ENCODE measurements around the gene EFNA4. TPM values are rescaled to one million over a fixed set of nuclear protein-coding genes. Genes with fewer than 3 reads are reported as not detected.

The EFNA4 gene
- total and polyA plus RNA-seq, 2 of the 4 experiments (the other 2 are of a cell fraction), result 3.8 to 11.8 TPM

DNA sequence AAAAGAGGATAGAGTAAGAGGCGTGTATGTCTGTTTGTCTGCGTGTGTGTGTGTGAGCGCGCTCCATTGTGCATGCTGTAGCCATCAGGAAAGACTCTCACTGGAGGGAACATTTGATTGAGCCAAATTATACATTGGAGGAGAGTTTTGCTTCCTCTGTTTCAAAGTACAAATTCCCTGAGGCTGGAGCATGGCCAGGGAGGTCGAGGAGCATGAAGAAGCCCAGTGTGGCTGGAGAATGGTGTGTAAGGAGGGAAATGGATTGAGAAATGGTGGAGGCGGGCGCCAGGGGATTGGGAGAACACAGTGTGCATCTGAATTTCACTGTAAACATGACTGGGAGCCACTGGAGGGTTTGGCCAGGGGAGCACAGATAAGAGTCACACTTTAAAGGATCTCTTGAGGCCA lies 42.1 kb downstream of the EFNA4 start:
- H2BK5ac ChIP-seq (ENCODE audit: low read depth, low read length, poor library complexity, severe bottlenecking), result no peak overlapping the region
- DNase-seq (no peak), ATAC-seq (ENCODE audit: low read depth) (no peak)
- no peak overlapping the region for H3K4me3 ChIP-seq (ENCODE audit: insufficient read depth, low read depth, low read length)
- H3K27ac ChIP-seq (ENCODE audit: insufficient read depth, low read length), result no peak overlapping the region
- TF ChIP-seq, protein P1, sequence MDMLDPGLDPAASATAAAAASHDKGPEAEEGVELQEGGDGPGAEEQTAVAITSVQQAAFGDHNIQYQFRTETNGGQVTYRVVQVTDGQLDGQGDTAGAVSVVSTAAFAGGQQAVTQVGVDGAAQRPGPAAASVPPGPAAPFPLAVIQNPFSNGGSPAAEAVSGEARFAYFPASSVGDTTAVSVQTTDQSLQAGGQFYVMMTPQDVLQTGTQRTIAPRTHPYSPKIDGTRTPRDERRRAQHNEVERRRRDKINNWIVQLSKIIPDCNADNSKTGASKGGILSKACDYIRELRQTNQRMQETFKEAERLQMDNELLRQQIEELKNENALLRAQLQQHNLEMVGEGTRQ (IDR thresholded peaks at IDR 0.05; ENCODE audit: low read depth, low read length), result no peak
- no peak for TF ChIP-seq POLR2A (IDR thresholded peaks at IDR 0.05; ENCODE audit: low read depth, low read length)
- H2BK120ac ChIP-seq (ENCODE audit: low read depth, low read length), result no peak overlapping the region
- no peak overlapping the region for H3K4me2 ChIP-seq (ENCODE audit: low read depth, low read length)
- no peak overlapping the region for H2AK5ac ChIP-seq (ENCODE audit: low read depth, low read length)
- no peak overlapping the region for H3K9ac ChIP-seq (ENCODE audit: low read depth, low read length)
- H3K9me3 ChIP-seq (ENCODE audit: control insufficient read depth, insufficient read depth, low read length), result no peaks in the 10 kb centered on the region
- no peaks in the 10 kb centered on the region for H3K9me1 ChIP-seq (ENCODE audit: insufficient read depth, low read length)
- intact Hi-C loops (cut with micrococcal nuclease), result no loop called here
- no peak overlapping the region for H2BK15ac ChIP-seq (ENCODE audit: low read depth, low read length)
- H3K23ac ChIP-seq (ENCODE audit: low read depth, low read length), result no peak overlapping the region
- H4K91ac ChIP-seq (ENCODE audit: insufficient read depth, low read depth, low read length), result no peak overlapping the region
- BruUV-seq (replicated peaks), result no TSS peak
- H3K18ac ChIP-seq (ENCODE audit: low read depth, low read length), result no peak overlapping the region
- H4K5ac ChIP-seq (ENCODE audit: low read depth, low read length), result no peak overlapping the region
- 0% methylated on average over 1 of the region's 7 CpGs; no CpG with 5 or more reads in 1 of the 2 experiments for WGBS, 2 experiments (ENCODE audit: extremely low coverage in 2 of 2, insufficient read length in 1 of 2)
- no peak overlapping the region for H2AFZ ChIP-seq (replicated peaks; ENCODE audit: low read length, poor library complexity)
- no peaks in the 10 kb centered on the region for H3K79me1 ChIP-seq (ENCODE audit: low read depth in 1 of 2, low read length in 2 of 2)
- no peaks in the 10 kb centered on the region for H4K20me1 ChIP-seq (ENCODE audit: insufficient read depth, low read length)
- no peak overlapping the region for H3K4ac ChIP-seq (ENCODE audit: low read depth, low read length)
- H2BK20ac ChIP-seq (ENCODE audit: low read depth, low read length), result no peak overlapping the region
- in situ Hi-C loops (cut with MboI; ENCODE audit: low sequenced_read_pairs), result no loop called here
- H3K56ac ChIP-seq (ENCODE audit: extremely low read depth, insufficient read depth, low read length), result no peak overlapping the region
- ChIA-PET POLR2A (ENCODE audit: unreplicated experiment) (no interaction called here), CTCF (interaction anchor here (1.3 kb wide), 1 partner anchor 14 kb away, joined by 4 read pairs; no protein-coding TSS in a partner anchor)
- no peaks in the 10 kb centered on the region for H3K36me3 ChIP-seq (ENCODE audit: control insufficient read depth, insufficient read depth, low read length)
- dilution Hi-C loops (cut with HindIII; ENCODE audit: low sequenced_read_pairs, unreplicated experiment), result no loop called here
- no peaks in the 10 kb centered on the region for H3K4me1 ChIP-seq (ENCODE audit: control insufficient read depth, insufficient read depth, low read length)
- H3K27me3 ChIP-seq (ENCODE audit: control insufficient read depth, insufficient read depth, low read length), result peaks cover 45% of the 10 kb centered on the region
- no peak overlapping the region for H4K8ac ChIP-seq (ENCODE audit: low read depth in 2 of 2, low read length in 2 of 2)
- no peak overlapping the region for H3K14ac ChIP-seq (replicated peaks; ENCODE audit: low read depth, low read length)
- H2AK9ac ChIP-seq (replicated peaks; ENCODE audit: low read depth, low read length, poor library complexity), result no peak overlapping the region
